HG03565 (cell line): ENCODE results near the gene OLFML2B.

Source experiments
- ATAC-seq: cut with Tn5 transposase; IDR thresholded peaks from one replicate; pipeline ENCODE4 v1.9.1; 2021; ENCODE audit warnings: mild to moderate bottlenecking, moderate library complexity; ENCODE audit not compliant: unreplicated experiment

Gene OLFML2B

GRCh38 chr1:161948435-161948834 lies 75.2 kb downstream of the OLFML2B start:
- no peak for ATAC-seq

DNA sequence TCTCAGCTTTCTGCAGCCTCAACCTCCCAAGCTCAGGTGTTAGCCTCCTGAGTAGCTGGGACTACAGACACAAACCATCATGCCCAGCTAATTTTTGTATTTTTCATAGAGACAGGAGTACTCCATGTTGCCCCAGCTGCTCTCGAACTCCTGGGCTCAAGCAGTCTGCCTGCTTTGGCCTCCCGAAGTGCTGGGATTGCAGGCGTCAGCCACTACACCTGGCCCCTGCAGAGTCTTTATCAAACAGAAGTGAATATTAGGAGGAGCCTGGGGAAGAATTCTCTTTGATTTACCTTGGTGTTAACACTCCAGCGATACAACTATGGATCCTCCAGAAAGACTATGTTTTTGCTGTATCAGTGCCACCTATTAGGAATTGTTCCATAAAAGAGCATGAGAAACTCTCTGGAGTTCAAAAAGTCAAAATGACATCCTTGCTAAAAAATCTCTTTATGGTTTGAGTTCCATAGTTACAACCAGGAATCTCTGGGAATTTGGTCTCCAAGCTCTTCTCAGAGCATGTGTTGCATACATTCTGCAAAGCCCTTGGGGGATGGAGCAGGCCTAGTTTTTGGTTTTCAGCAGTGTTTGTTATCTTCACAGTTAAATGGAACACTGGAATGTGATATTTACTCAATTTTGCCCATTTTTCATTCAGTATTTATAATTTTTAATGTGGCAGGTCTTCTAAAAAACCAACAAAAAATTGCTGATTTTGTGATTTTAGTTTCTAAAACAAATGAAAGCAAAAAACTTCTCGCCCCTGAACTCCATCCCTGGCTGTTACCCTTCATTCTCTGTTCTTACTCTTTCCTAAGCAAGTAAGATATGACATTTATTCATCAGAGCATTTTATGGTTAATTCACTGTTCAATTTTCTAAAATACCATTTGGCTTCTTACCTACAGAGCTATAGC lies 77.3 kb downstream of the OLFML2B start:
- no peak for ATAC-seq

- no peak for ATAC-seq
These were observed 78.2 kb downstream of the OLFML2B start for GRCh38 chr1:161945306-161946060.

DNA sequence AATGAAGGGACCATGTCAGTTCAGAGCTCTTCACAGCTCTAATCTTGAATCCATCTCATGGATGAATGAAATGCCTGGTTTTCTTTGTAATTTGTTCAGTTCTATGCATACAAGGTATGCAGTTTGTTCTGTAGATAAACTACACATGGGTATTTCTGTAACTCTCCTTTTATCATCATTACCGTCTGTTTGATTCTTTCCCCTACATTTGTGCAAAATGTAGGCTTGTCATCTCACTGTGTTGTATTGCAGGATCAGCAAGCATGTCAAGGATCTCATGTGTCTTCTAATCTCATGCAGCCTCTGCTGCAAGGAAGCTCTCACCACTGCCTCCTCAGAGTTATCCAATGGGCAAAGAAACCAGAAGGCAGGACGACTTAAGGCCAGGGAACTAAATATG lies 79.3 kb downstream of the OLFML2B start:
- no peak for ATAC-seq

GRCh38 chr1:161943737-161944136 lies 79.9 kb downstream of the OLFML2B start:
- ATAC-seq: no peak

DNA sequence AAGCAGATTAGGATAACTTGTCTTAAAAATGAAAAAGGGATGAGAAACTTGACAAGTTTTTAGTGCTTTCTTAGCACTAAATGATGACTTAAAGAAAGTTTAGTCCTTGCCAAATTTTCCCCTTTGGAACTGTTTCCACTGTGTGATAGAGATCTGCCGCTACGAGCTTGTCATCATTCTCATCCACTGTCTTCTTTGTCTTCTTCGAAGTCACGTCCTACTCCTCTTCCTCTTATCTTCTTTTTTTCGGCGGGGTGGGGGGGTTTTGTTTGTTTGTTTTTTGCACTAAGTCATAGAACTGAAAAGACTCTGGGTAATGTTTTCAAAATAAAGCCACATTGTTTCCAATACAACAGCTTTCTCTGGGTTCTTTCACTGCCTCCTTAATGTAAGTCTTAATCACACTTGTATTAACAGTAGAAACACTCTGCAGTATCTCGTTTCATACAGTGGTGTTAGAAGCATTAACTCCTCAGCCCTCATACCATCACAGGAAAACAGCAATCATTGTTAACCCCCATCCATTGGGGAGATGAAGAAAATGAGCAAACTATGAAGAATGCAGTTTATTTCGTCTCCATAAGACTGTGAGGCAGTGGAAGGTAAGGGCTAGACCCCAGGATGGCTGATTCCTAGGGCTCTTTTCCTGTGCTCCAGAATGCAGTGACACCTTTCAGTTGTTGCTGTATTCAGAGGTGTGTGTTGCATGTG lies 81.8 kb downstream of the OLFML2B start:
- no peak for ATAC-seq

DNA sequence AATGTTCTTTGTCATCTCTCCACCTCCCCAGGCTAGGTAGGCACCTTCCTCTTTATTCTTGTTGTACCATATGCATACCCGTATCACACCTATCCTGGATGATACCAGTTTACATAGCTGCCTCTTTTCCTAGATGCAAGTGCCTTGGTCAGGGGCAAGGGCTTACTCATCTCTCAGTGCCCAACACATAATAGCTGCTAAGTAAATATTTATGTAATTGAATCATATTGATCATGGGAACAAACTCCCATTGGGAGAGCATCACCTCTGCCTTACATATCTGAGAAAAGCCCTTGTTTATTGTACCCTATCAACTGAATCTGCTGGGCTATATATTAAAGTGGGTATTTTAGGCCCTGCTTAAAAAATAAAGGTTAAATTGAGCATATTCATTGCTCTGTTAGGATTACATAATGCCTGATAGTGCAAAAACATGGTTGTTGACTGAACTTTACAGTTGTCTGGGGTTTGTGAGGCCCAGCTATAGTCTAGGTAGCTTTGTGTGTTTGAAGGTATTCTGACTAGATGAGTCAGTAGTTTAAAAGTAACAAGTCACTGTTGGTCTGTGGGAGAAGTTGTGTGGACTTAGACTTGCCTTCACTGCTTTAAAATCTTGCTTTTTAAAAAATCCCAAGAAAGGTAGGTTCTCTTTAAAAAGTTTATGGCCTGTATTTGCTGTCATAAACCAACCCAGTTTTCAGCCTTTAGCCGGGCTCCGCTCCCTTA lies 82.6 kb downstream of the OLFML2B start:
- ATAC-seq: no peak

DNA sequence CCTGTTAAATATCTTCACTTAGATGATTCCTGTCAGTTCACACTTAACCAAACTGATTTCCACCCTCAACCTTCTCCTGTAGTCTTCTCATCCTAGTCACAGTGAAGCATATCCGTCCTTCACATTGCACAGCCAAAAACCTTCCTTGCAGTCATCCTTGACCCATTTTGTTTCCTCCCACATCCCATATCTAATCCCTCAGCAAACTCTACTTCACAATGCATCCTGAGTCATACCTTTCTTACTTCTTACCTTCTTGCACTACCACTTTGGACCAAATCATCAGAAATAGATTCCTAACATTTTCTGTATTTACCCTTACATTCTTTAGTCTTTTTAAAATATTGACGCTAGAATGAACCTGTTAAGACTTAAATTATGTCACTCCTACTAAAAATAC lies 86.9 kb downstream of the OLFML2B start:
- no peak for ATAC-seq

DNA sequence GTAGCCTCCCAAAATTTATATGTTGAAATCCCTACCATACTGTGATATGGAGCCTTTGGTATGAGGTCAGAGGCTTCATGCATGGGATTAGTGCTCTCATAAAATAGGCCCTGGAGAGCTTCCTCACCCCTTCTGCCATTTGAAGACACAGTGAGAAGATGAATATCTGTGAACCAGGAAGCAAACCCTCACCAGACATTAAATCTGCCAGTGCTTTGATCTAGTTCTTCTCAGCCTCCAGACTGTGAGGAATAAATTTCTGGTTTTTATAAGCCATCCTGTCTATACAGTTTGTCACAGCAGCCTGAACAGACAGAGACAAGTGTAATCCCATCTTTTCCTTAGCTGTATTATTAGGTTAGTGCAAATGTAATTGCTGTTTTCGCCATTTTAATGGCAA lies 88.4 kb downstream of the OLFML2B start:
- no peak for ATAC-seq

GRCh38 chr1:161933592-161934588 lies 89.8 kb downstream of the OLFML2B start:
- no peak for ATAC-seq
